Activated naive CD8-positive, alpha-beta T cell treated with anti-CD3 and anti-CD28 coated beads, Interleukin-2, amount 50 U/mL, for 16 hours (primary cell): ENCODE results near the gene KCTD18.

Experiments
- DNase-seq: peaks from one replicate; pipeline ENCODE4 v3.0.0-alpha.2; 2020; ENCODE audit warnings: low read depth, low spot score

KCTD18 gene

DNA sequence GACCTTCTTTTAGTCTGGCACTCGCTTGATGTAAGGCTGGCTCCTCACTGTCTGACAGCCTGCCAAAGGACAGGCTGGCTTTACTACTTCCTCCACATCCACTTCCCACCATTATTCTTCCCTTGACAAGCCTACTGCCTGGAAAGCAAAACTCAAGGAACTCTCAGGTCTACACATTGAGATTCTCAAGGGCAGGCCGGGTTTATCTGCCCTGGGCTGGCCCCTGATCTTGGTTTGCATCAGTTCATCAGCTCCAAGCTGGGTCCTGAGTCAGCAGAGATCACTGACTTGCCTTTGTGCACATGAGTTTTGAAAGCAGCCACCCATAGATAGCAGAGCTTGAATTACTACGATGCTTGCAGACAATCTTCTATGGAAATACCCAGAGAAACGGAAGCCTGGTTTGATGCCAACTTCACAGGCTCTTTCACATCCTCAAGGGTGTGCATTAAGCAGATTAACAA, 53.9 kb downstream of the KCTD18 start:
- DNase-seq: no peak

DNA sequence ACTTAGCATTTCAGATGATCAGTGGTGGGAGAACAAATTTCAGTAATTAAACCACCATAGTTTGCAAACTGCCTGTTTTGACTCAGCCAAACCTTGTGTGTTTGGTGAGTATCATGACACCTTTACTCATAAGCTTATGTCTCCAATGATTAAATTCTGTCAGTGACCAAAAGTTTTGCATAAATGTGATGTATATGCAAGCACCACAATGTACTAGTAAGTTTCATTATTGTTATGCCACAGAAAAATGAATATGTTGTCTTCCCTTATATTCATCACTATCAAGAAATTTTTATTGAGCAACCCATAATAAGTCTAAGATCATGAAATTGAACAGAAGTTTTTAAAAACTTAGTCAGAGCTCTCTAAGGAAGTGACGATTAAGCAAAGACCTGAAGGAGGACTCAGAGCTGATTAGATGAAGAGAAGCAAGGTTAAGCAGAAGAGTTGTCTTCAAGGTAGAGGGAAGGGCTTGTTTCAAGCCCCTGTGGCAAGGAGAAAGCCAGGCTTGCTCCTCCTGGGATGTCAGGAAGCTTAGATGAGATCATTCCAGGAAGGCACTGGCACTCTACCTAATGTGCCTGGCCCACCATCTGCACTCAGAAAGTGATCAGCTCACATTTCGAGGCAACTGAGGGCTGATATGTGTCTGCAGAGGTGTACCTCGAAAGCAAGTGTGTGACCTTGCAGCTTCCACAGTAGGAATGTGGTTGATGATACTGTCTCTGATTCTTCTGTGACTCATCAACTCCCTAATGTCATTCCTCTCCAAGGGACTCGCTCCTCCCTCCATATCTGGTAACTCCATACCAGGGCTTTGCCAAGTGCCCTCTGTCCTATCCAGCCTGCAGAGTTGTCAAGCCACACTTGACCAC, 54.7 kb downstream of the KCTD18 start:
- DNase-seq: no peak

DNA sequence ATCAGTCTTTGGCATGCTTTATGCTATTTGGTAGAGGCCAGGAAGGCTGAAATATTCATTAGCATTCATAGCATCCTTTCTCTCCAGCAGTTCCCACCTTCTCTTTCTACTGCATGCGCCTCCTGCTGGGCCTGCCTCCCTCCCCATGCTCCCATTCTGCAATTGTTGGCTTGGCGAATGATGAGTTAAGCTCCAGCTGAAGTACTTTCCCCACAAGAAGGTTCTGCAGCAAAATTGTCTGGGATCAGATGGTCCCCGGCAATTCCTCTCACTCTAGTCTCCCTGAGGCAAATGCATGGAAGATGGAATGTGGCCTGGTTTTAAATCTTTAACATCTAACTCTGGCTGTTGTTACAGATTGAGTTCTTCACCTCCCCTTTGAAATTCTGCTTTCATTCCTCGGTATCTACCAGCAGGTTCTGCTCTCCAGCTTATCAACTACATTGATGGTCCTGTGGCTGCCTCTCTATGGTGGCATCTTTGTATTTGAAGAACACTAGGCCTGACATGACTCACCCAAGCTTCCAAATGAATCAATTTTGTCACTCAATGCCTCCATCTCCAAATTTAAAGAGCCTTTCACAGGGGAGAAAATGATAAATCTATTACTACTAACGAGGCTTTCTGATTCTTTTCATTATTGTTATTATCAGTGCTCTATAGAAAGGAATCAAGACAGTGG, 55.9 kb downstream of the KCTD18 start:
- no peak for DNase-seq

DNA sequence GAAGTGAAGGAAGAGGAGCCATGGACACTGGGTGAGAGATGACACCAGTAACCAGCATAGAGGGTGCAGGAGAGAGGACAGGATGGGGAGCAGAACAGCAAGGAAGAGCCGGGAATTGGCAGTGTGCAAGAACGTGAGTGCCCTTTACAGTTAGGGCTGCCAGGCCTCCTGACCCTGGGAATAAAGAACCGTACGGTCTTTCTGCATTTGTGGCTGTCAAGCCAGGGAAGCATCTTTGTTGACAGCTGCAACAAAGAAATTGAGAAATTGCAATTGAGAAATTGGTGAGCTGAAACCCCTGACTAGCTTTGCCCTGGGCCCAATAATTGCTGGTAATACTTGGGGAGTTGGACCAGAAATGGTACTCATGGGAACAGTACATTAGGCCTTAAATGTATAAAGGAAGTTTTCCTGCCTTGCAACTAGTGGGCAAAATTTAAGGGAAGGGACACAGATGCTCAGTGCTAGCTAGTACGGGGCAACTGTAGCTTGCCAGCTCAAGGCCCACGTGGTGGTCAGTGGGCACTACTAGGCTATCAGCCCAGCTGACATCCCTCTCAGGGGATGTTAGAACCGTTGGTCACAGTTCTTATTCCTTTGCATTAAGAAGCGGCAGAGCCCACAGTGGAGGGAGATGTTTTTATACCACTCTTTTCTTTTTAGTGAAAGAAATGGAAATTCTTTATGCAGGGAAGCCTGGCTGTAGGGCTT, 56.6 kb downstream of the KCTD18 start:
- DNase-seq: no peak

DNA sequence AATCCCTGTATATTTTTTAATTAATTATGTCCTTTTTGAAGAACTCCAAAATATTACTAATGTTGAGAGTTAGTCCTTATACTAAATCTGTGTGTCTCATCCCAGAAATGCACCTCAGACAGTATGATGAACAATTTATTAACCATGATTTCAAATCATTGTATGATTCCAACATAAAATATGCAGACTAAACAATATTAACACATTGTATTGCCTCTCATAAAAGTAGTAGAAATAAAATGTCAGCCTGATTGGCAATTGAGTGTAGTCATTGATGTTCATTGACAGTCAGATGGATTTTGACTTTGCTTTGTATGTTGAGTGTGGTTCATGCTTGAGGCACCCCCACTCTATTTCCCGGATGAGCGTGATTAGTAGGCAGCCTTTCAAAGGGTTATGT, 57.5 kb downstream of the KCTD18 start:
- no peak for DNase-seq

DNA sequence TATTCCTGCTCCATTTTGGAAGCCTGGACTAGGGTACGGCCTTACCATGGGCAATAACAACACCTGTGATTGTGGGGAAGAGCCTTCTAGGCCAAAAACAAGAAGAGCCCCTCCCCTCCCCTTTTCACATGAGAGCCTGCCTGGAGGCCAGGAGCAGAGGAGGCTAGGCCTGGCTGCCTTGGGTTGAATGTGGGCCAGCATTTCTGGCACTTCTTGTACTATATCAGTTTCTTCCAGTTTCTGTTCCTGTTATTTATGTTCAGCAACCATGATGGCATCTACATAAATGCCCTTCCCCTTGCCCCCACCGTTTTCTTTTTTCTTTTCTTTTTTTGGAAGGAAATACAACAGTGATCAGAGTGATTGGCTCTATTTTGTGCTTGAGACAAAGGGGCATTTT, 58.4 kb downstream of the KCTD18 start:
- no peak for DNase-seq

DNA sequence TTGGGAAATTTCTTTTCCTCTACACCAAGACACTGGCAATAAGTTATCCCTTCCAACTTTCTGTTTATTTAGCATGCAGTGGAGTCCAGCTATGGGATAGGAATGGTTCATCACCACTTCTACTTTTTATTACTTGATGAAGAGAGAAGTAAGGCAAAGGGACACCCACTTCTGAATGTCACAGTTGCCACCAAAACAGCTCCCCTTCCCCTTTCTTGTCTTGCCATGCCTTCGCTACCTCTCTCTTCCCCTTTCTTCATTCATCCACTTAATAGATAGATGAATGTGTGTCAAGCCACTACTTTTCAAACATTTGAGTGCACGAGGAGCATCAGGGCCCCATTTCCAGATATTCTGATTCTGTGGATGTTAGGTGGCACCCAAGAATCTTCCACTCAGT, 59.6 kb downstream of the KCTD18 start:
- DNase-seq: no peak

DNA sequence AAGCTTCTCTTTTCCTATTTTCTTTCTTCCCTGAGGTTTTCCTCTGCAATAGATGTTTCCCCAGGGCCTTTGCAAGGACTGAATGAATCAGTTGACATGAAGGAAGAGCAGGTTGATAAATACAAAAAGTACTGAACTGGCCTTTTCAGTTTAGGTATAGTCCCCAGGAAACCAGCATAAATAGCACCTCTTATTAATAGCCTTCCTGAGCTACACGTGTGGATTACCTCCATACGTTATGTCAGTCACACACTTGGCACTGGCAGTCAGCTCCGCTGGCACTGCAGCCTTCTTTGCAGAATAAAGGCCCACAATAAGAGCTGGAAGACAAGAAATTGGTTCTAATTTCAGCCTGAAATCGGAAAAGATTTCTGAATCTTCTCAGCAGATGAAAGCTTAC, 60.7 kb downstream of the KCTD18 start:
- no peak for DNase-seq

DNA sequence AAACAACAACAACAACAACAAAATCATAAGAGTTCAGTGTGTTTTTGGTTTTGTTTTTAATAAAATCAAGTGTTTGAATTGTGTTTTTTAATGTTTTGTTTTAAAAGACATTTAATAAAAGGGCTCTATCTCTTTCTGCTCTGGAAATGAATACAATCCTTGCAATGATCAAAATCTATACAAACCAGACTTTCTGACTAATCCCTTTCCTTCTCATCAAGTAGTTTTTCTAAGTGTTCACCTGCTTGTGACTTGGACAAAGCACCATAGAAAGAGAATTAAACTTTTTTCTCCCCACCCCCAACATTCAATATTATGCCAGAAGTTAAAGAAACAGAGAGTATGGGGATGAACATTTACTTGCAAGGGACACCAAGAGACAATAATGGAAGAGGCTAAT, 61.4 kb downstream of the KCTD18 start:
- no peak for DNase-seq

DNA sequence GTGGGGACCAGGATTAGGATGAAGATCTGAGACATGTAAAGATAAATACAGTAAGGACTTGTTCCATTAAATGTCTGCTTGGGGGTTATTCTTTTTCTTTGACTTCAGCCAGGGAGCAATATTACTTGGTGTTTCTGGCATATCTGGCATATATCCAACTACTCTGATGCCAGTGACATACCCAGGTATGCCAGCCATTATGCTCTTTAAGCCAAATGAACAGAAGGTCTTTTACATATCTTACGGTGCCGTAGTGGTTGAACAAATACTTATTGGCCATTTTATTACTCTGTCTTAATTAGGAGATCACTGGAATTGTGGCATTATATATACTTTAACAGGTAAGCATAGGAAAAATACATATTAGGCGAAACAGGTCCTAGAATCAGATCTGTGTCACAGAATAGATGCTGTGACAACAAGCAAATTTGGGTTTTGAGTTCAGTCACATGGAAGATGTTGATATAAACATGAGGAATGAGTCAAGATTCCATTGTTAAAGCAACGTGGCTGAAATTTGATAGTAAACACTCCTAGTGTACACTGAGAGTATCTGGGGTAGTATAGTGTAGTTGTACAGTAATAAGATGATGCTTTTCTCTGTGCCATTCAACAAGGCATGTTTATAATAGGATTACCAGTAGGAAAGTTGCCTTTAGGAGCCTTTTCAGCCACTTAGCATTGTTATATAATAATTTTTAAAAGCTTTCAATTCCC, 62.6 kb downstream of the KCTD18 start:
- no peak for DNase-seq

DNA sequence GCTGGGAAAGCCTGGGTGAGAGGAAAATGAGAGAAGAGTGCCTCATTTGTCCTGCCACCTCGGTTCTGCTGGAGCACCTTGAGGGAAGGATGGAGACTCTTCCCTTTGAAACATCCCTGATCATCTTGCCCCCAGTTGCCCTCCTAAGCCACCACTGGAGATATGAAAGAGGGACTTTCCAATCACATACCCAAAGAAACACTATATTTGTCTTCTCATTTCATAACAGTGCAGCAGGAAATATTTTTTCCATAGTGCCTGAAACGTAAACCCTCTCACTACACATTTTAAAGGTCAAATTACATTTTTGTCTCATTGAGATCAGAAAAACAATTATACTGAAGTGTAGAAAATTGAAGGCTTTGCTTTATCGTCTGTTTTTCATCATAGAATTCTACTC, 63.3 kb downstream of the KCTD18 start:
- no peak for DNase-seq

DNA sequence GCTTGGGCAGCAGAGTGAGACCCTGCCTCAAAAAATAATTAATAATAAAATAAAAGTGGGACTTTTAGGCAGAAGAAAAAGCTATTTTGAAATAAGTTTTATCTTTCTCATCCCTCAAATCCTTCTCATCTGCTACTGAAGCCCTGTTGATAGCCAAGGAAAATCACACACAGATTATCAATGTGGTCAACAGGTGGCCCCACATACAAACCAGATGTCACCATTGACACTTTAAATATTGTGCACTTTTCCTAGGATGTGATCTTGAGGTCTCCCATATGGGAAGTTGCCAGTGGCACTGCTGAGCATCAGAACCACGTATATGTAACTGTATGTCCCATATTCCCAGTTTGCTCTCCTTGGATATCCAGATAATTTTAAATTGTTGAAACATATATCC, 64.6 kb downstream of the KCTD18 start:
- no peak for DNase-seq

DNA sequence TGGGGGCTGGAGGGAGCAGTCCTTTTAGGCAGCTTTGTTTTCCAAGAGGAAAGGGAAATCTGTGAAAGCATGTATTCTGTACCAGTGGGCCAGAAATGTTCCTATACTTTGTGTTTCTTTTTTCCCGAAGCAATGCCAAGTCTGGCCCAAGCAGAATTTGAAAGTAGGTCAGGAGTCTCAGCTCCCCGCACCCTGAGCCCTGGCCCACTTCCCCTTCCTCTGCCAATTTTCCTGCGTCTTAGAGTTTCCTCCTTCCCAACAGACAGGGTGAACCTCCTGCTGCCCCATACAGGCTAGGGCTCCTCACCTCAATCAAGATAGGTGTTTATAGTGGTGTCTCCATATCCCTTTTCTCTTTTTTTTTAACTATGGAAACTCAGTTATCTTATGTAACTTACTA, 65.3 kb downstream of the KCTD18 start:
- no peak for DNase-seq

DNA sequence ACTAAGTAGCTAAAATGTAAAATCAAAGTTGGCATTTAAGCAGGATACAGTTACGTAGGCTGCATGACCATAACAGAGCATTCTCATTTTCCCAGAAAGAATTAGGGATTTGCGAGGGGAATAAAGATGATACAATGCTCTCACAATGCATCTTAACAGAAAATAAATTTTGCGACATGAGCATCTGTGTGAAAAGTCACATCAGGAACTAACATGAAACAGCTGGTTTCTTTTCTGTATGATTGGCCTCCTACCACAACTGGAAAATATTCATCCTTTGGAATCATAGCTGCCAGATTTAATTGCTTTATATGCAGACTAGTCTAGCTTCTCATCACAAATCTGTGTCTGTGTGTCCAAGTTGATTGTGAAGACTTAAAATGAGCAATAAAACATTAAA, 66.0 kb downstream of the KCTD18 start:
- no peak for DNase-seq

DNA sequence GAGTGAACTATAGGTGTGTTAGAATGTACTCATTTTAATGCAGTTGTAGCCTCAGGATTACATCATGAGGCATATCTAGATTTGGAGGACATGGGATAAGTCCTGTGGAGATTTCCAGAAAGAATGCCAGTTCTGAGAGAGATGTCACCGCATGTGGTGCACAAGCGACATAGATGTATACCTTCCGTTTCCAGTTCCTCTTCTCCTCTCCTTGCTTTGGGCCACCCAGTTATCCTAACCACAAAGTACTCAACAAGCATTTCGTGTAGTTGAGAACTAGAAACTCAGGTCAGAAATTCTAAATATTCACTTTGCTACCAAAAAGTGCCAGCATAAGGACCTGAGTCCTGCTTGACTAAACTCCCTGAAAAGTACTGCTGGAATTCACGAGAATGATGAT, 66.5 kb downstream of the KCTD18 start:
- DNase-seq: no peak

DNA sequence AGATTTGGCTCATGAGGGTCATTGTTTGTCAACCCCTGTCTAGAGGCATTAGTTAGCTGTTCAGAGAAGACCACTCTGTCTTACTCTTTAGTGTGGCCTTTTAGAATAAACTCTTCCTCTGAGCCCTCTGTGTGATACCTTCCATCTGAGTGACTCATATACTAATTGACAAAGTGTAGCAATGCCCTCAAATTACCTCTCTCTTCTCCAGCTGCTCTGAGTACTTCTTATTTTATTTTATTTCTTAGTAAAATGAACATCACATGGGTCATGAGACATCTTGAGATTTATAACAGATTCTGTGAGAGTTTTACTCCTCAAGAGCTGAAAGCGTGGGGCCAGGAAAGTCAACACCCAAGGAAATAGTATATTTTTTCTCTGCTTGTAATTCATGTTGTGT, 67.4 kb downstream of the KCTD18 start:
- DNase-seq: no peak

DNA sequence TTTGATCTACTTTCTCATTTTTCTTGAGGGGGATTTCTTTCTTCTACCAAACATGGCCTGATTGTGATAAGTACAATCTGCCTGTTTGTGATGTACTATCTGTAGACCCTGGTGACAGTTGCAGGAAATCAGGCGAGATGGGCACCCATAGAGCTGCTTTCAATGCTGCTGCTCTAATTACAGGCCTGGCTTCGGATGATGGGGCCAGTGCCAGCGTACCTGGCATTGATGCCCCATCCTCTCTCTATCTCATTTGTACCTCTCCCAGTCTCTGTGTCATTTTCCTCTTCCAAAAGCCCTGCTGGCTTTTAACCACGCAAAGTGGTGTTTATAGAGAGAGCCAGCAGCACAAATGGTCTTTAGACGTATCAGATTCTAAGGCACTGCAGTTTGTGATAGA, 69.9 kb downstream of the KCTD18 start:
- no peak for DNase-seq
